Nephron (organoid): ENCODE data around the gene CHCHD1.

Source experiments
- H3K27ac Mint-ChIP-seq, 3 experiments: 2 replicates each; pipeline ENCODE4 v1.8.0; 2020; ENCODE audit warnings: mixed read lengths in 3 of 3, mild to moderate bottlenecking in 2 of 3, moderate library complexity in 1 of 3
- H3K27me3 Mint-ChIP-seq: 2 replicates; pipeline ENCODE4 v1.8.0; 2021; ENCODE audit warnings: low read depth, mild to moderate bottlenecking, moderate library complexity, mixed read lengths
- H3K36me3 Mint-ChIP-seq: 2 replicates; pipeline ENCODE4 v1.8.0; 2020; ENCODE audit warnings: low read depth, mixed read lengths
- H3K4me1 Mint-ChIP-seq: 2 replicates; pipeline ENCODE4 v1.8.0; 2020; ENCODE audit warnings: mixed read lengths
- H3K4me3 Mint-ChIP-seq, 3 experiments: 2 replicates each; pipeline ENCODE4 v1.8.0; 2020; ENCODE audit warnings: mild to moderate bottlenecking in 3 of 3, mixed read lengths in 3 of 3, moderate library complexity in 2 of 3
- H3K9me3 Mint-ChIP-seq: 2 replicates; pipeline ENCODE4 v1.8.0; 2020; ENCODE audit warnings: mixed read lengths
- TF ChIP-seq, protein P1 (sequence below), 3 experiments: fragments of 200-600 bp; sonication (generic); IDR thresholded peaks; one replicate each; pipeline ENCODE4 v1.5.0; 2021; ENCODE audit warnings: antibody characterized with exemption in 3 of 3; ENCODE audit not compliant: unreplicated experiment in 3 of 3

CHCHD1 gene

DNA sequence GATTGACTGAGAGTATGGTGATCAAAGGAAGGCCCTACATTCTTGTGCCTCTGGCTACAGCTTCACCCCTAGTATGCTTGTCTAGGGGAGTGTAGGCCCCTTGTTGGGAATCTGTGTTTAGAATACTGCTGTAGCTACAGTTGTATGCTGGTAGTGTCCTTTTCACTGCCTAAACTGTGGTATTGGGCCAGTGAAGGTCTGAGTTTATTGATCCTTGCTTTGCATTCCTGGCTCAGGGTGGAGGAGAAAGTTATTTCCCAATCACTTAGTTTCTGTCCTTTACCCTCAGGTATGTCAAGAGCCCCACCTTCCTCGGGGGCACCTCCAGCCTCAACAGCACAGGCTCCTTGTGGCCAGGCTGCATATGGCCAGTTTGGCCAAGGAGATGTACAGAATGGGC lies 31.0 kb upstream of the CHCHD1 start:
- Mint-ChIP-seq H3K4me1 (peaks cover 6% of the 10 kb centered on the region), H3K27me3 (no peaks in the 10 kb centered on the region), H3K9me3 (no peaks in the 10 kb centered on the region), H3K27ac (no peak overlapping the region), H3K36me3 (peaks cover 53% of the 10 kb centered on the region), H3K4me3 (no peak overlapping the region)
- TF ChIP-seq, protein P1, sequence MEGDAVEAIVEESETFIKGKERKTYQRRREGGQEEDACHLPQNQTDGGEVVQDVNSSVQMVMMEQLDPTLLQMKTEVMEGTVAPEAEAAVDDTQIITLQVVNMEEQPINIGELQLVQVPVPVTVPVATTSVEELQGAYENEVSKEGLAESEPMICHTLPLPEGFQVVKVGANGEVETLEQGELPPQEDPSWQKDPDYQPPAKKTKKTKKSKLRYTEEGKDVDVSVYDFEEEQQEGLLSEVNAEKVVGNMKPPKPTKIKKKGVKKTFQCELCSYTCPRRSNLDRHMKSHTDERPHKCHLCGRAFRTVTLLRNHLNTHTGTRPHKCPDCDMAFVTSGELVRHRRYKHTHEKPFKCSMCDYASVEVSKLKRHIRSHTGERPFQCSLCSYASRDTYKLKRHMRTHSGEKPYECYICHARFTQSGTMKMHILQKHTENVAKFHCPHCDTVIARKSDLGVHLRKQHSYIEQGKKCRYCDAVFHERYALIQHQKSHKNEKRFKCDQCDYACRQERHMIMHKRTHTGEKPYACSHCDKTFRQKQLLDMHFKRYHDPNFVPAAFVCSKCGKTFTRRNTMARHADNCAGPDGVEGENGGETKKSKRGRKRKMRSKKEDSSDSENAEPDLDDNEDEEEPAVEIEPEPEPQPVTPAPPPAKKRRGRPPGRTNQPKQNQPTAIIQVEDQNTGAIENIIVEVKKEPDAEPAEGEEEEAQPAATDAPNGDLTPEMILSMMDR (IDR thresholded peaks at IDR 0.05; ENCODE audit: unreplicated experiment in 3 of 3) = no peak

DNA sequence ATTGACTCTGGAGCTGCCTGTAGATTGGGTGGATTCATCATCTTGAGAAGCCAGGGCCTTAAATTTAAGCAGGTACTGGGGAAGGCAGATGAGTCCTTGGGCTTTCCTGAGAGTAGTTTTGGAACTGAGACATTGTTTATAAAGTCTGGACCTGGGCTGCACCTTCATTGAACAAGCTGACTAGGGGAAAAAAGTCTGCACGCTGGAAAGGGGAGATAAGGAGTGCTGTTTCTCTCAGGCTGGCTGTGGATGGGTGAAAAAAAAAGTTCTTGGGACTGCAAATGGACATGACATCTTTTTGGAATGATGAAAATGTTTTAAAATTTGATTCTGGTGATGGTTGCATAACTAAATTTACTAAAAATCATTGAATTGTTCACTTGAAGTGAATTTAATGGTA lies 25.7 kb upstream of the CHCHD1 start:
- H3K27ac Mint-ChIP-seq = no peak overlapping the region
- no peaks in the 10 kb centered on the region for H3K9me3 Mint-ChIP-seq
- H3K4me1 Mint-ChIP-seq = peaks cover 12% of the 10 kb centered on the region
- H3K36me3 Mint-ChIP-seq = peaks cover 62% of the 10 kb centered on the region
- no peak overlapping the region for H3K4me3 Mint-ChIP-seq
- TF ChIP-seq, protein P1 (IDR thresholded peaks at IDR 0.05; ENCODE audit: unreplicated experiment in 3 of 3) = no peak
- no peaks in the 10 kb centered on the region for H3K27me3 Mint-ChIP-seq

DNA sequence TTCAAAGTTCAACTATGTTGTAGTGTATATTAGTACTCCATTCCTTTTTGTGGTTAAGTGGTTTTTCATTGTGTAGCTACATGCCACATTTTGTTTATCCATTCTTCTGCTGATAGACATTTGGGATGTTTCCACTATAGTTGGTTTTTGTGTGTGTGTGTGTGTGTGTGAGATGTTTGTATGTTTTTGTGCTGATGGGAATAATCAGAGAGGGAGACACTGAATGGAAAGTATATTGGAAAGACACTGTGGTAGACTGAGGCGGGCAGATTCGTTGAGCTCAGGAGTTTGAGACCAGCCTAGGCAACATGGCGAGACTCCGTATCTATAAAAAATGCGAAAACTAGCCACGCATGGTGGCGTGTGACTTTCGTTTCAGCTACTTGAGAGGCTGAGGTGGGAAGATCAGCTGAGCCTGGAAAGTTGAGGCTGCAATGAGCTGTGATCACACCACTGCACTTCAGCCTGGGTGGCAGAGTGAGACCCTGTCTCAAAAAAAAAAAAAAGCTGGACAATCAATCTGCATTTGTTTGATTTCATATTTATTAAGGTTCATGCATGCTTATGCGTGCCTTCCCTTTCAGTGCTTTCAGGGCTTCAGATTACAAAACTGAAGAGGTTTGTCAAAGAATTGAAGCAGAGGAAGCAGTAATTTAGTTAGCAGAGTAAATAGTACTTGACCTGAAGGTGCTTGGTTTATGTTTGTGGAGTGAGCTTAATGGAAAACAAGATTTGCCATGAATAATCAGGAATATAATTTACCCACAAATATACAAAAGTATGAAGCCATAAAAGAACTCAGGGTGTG lies 22.9 kb upstream of the CHCHD1 start:
- Mint-ChIP-seq H3K27me3 (no peaks in the 10 kb centered on the region), H3K27ac (peak overlapping the region; percentile 6 to 28 (median 13)), H3K9me3 (no peaks in the 10 kb centered on the region), H3K4me3 (no peak overlapping the region), H3K36me3 (peaks cover 62% of the 10 kb centered on the region), H3K4me1 (peaks cover 30% of the 10 kb centered on the region)
- TF ChIP-seq, protein P1 (IDR thresholded peaks at IDR 0.05; ENCODE audit: unreplicated experiment in 3 of 3) = no peak

DNA sequence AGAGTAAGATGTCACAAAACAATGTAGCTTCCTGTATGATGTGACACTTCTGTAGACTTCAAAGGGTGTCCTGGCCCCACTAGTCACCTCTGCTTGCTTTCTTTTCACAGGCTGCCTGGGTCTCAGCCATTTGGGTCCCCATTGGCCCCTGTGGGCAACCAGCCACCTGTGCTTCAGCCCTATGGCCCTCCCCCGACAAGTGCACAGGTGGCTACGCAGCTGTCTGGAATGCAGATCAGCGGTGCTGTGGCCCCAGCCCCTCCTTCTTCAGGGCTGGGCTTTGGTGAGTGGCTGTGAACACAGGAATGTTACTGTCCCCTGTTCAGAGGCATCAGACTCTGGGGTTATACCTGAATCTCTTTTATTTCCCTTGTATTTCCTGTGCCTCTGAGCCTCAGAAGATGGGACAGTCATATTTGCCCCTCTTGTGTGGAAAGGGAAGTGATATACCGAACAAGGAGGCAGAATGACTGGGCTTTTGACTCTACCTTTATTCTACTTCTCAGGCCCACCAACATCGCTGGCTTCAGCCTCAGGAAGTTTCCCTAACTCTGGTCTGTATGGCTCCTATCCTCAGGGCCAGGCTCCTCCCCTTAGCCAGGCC lies 22.2 kb upstream of the CHCHD1 start:
- peaks cover 30% of the 10 kb centered on the region for H3K4me1 Mint-ChIP-seq
- H3K9me3 Mint-ChIP-seq = no peaks in the 10 kb centered on the region
- H3K4me3 Mint-ChIP-seq = no peak overlapping the region
- H3K36me3 Mint-ChIP-seq = peaks cover 62% of the 10 kb centered on the region
- TF ChIP-seq, protein P1 (IDR thresholded peaks at IDR 0.05; ENCODE audit: unreplicated experiment in 3 of 3) = no peak
- no peaks in the 10 kb centered on the region for H3K27me3 Mint-ChIP-seq
- peak overlapping the region in 1 of 3 experiments; percentile 28 for H3K27ac Mint-ChIP-seq

DNA sequence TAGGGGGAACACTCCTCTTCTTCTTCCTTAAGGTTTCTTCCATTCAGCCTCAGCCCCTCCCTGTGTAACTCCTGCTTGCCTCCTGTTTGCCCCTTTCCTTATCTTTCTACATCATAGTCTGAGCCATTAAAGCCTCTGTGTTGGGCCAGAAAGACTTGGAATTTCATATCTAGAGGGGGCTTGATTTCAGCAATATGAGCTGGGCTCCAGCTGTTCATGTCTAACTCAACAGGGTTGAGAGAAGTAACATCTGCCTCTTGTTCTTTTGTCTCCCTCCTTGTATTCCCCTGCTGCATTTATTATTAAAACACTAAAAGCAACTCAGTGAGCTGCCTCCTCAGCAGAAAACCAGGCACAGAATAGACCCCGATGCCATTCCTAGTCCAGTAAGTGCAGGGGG lies 20.1 kb upstream of the CHCHD1 start:
- Mint-ChIP-seq H3K27me3 (no peaks in the 10 kb centered on the region), H3K36me3 (peaks cover 74% of the 10 kb centered on the region), H3K27ac (peak overlapping the region; percentile 77 to 93 (median 88)), H3K4me3 (peak overlapping the region in 2 of 3 experiments; percentile 43 to 68), H3K4me1 (peaks cover 30% of the 10 kb centered on the region), H3K9me3 (no peaks in the 10 kb centered on the region)
- TF ChIP-seq, protein P1 (IDR thresholded peaks at IDR 0.05; ENCODE audit: unreplicated experiment in 3 of 3) = no peak
